Prostate gland (tissue), 2 donors: ENCODE measurements around the gene MMS22L. TPM values are rescaled to one million over a fixed set of nuclear protein-coding genes. Genes with fewer than 3 reads are reported as not detected.

Source experiments
- DNase-seq: peaks from one replicate; pipeline ENCODE4 v3.0.0-alpha.2; 2019; ENCODE audit warnings: low spot score
- H3K27ac ChIP-seq, 2 donors: fragments of 200-600 bp; sonication (generic); 2 replicates each; pipeline ENCODE4 v1.5.1; 2017 to 2019
- H3K27me3 ChIP-seq: fragments of 200-600 bp; sonication (generic); replicated peaks from 2 replicates; pipeline ENCODE4 v1.5.1; 2019; ENCODE audit not compliant: insufficient read depth
- H3K36me3 ChIP-seq, 2 donors: fragments of 200-600 bp; sonication (generic); 1 replicate in 1 of 2; 2 replicates in 1 of 2; pipeline versions ENCODE4 v1.5.1 to v1.8.1; 2017 to 2019
- H3K4me1 ChIP-seq: fragments of 200-600 bp; sonication (generic); replicated peaks from 2 replicates; pipeline ENCODE4 v1.5.1; 2019
- H3K4me3 ChIP-seq, 2 donors: fragments of 200-600 bp; sonication (generic); 2 replicates each; pipeline ENCODE4 v1.5.1; 2017 to 2019
- H3K9me3 ChIP-seq: fragments of 200-600 bp; sonication (generic); 2 replicates; pipeline ENCODE4 v1.5.1; 2017
- POLR2A ChIP-seq: fragments of 450-650 bp; IDR thresholded peaks from one replicate; pipeline ENCODE4 v1.6.1; 2016; ENCODE audit warnings: antibody characterized with exemption, mild to moderate bottlenecking
- POLR2AphosphoS5 ChIP-seq: sonication (generic); formaldehyde crosslinking; IDR thresholded peaks from one replicate; pipeline ENCODE4 v1.6.1; 2017; ENCODE audit warnings: antibody characterized with exemption
- WGBS: methylation state at CpG from one replicate; pipeline ENCODE4 v1.1.5; 2018; 5-methylcytosine and 5-hydroxymethylcytosine counted together
- intact Hi-C: fragments of 100-400 bp; cut with DNase I; formaldehyde crosslinking; loops from one replicate; pipeline ENCODE4 v1.14.2; 2022
- total RNA-seq, 2 donors: library from RNA; depleted of rRNA; stranded (reverse); fragments of >200 nt; gene quantifications; one replicate each; pipeline ENCODE4 v1.1.0, GENCODE V29; 2016
- TF ChIP-seq, protein P1 (sequence below), 4 experiments: fragments of 200-600 bp in 2 of 4; fragments of 450-650 bp in 2 of 4; sonication (generic) in 2 of 4; IDR thresholded peaks; 1 replicate in 3 of 4; 2 replicates in 1 of 4; pipeline ENCODE4 v1.5.1; 2016 to 2019; ENCODE audit warnings: antibody characterized with exemption in 4 of 4, mild to moderate bottlenecking in 2 of 4, moderate library complexity in 2 of 4

MMS22L gene
- total RNA-seq, 2 donors from 2014 or later: 6.4 to 21.6 TPM

DNA sequence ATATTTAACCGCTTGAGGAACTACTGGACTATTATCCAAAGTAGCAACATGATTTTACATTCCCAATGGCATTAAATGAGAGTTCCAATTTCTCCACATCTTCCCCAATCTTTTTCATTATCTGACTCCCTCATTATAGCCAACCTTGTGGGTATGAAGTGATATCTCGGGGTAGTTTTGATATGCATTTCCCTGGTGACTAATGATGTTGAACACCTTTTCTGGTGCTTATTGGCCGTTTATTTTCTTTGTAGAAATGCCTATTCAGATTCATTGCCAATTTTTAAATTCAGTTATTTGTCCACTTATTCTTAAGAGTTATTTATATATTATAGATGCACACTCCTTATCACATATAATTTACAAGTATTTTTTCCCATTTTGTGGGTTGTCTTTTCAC is 129.0 kb downstream of the MMS22L start:
- 97% methylated on average over 3 of the region's 3 CpGs for WGBS
- H3K4me1 ChIP-seq: no peaks in the 10 kb centered on the region
- H3K4me3 ChIP-seq: no peak overlapping the region
- TF ChIP-seq, protein P1, sequence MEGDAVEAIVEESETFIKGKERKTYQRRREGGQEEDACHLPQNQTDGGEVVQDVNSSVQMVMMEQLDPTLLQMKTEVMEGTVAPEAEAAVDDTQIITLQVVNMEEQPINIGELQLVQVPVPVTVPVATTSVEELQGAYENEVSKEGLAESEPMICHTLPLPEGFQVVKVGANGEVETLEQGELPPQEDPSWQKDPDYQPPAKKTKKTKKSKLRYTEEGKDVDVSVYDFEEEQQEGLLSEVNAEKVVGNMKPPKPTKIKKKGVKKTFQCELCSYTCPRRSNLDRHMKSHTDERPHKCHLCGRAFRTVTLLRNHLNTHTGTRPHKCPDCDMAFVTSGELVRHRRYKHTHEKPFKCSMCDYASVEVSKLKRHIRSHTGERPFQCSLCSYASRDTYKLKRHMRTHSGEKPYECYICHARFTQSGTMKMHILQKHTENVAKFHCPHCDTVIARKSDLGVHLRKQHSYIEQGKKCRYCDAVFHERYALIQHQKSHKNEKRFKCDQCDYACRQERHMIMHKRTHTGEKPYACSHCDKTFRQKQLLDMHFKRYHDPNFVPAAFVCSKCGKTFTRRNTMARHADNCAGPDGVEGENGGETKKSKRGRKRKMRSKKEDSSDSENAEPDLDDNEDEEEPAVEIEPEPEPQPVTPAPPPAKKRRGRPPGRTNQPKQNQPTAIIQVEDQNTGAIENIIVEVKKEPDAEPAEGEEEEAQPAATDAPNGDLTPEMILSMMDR (IDR thresholded peaks at IDR 0.05): no peak
- no peaks in the 10 kb centered on the region for H3K36me3 ChIP-seq
- intact Hi-C loops: no loop called here
- no peaks in the 10 kb centered on the region for H3K9me3 ChIP-seq
- no peak overlapping the region for H3K27ac ChIP-seq
- DNase-seq: no peak
- no peaks in the 10 kb centered on the region for H3K27me3 ChIP-seq

- Histone ChIP-seq H3K27ac (no peak overlapping the region), H3K36me3 (no peaks in the 10 kb centered on the region), H3K4me3 (no peak overlapping the region), H3K27me3 (no peaks in the 10 kb centered on the region), H3K4me1 (no peaks in the 10 kb centered on the region), H3K9me3 (no peaks in the 10 kb centered on the region)
- DNase-seq: no peak
- intact Hi-C loops: no loop called here
- TF ChIP-seq POLR2AphosphoS5 (no peak), POLR2A (no peak)
- TF ChIP-seq, protein P1 (IDR thresholded peaks at IDR 0.05): no peak
Observed at GRCh38 chr6:97151601-97152000, 131.4 kb downstream of the MMS22L start.

- no peak overlapping the region for H3K4me3 ChIP-seq
- H3K36me3 ChIP-seq: no peaks in the 10 kb centered on the region
- DNase-seq: no peak
- intact Hi-C loops: no loop called here
- no peaks in the 10 kb centered on the region for H3K4me1 ChIP-seq
- no peak overlapping the region for H3K27ac ChIP-seq
- 89% methylated on average over 3 of the region's 3 CpGs for WGBS
- TF ChIP-seq, protein P1 (IDR thresholded peaks at IDR 0.05): no peak
- no peak for TF ChIP-seq POLR2A
- TF ChIP-seq POLR2AphosphoS5: no peak
- H3K9me3 ChIP-seq: no peaks in the 10 kb centered on the region
- H3K27me3 ChIP-seq: no peaks in the 10 kb centered on the region
Observed at GRCh38 chr6:97150932-97151331, 132.1 kb downstream of the MMS22L start.

DNA sequence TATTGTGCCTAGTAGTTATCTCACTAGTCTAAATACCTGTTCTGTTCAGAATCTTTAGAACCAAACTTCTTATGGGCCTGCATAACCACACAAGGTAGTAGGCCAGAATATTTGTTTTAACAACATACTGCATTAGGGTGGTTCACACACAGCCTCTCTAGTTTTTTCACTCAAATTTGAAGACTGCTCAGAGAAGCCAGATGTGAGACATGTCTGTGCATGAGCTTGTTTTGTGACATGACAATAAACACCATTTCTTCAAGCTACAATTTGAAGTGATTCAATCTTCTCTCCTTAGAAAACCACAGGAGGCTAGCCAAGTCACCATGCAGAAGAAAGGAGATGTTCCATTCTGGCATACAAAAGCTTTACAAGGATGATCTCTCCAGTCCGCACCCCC is 135.6 kb downstream of the MMS22L start:
- no peak for DNase-seq
- Histone ChIP-seq H3K4me1 (no peaks in the 10 kb centered on the region), H3K27ac (no peak overlapping the region), H3K36me3 (no peaks in the 10 kb centered on the region), H3K9me3 (no peaks in the 10 kb centered on the region), H3K27me3 (no peaks in the 10 kb centered on the region), H3K4me3 (no peak overlapping the region)
- intact Hi-C loops: no loop called here
- TF ChIP-seq POLR2A (no peak), POLR2AphosphoS5 (no peak)
- TF ChIP-seq, protein P1 (IDR thresholded peaks at IDR 0.05): no peak
- 85% methylated on average over 1 of the region's 1 CpG for WGBS

GRCh38 chr6:97145691-97146090 is 137.3 kb downstream of the MMS22L start:
- no peaks in the 10 kb centered on the region for H3K9me3 ChIP-seq
- H3K4me3 ChIP-seq: no peak overlapping the region
- no peaks in the 10 kb centered on the region for H3K27me3 ChIP-seq
- intact Hi-C loops: no loop called here
- H3K36me3 ChIP-seq: no peaks in the 10 kb centered on the region
- H3K4me1 ChIP-seq: no peaks in the 10 kb centered on the region
- no peak for TF ChIP-seq POLR2A
- TF ChIP-seq POLR2AphosphoS5: no peak
- TF ChIP-seq, protein P1 (IDR thresholded peaks at IDR 0.05): no peak
- no peak overlapping the region for H3K27ac ChIP-seq
- 77% methylated on average over 1 of the region's 1 CpG for WGBS
- no peak for DNase-seq
